Right lobe of liver (tissue), 6 donors: ENCODE measurements around the gene RNF113B. TPM values are rescaled to one million over a fixed set of nuclear protein-coding genes. Genes with fewer than 3 reads are reported as not detected.

Source experiments
- ATAC-seq, 4 donors: fragments of 200-7000 bp; cut with Tn5 transposase; one replicate each; pipeline ENCODE4 v1.9.1; 2020; ENCODE audit warnings: mild to moderate bottlenecking in 4 of 4, moderate library complexity in 4 of 4
- DNase-seq, 3 donors: peaks; one replicate each; pipeline ENCODE4 v3.0.0-alpha.2; 2020
- H3K27ac ChIP-seq, 3 donors: fragments of 200-600 bp; one replicate each; pipeline ENCODE4 v1.8.0; 2022
- H3K27me3 ChIP-seq, 2 donors: fragments of 200-600 bp; one replicate each; pipeline ENCODE4 v1.8.0; 2022
- H3K36me3 ChIP-seq, 4 donors: fragments of 200-600 bp; sonication (generic) in 1 of 4; one replicate each; pipeline versions ENCODE4 v1.5.1 to v1.8.0; 2017 to 2022; ENCODE audit warnings: control low read depth in 1 of 4
- H3K4me1 ChIP-seq, 4 donors: fragments of 200-600 bp; sonication (generic) in 1 of 4; one replicate each; pipeline versions ENCODE4 v1.5.1 to v1.8.0; 2017 to 2022; ENCODE audit warnings: control low read depth in 1 of 4
- H3K4me3 ChIP-seq, 3 donors: fragments of 200-600 bp; one replicate each; pipeline ENCODE4 v1.8.0; 2022
- H3K9me3 ChIP-seq, 4 donors: fragments of 200-600 bp; sonication (generic) in 1 of 4; one replicate each; pipeline versions ENCODE4 v1.5.1 to v1.8.0; 2017 to 2022; ENCODE audit warnings: control low read depth in 1 of 4
- POLR2A ChIP-seq: fragments of 450-650 bp; IDR thresholded peaks from one replicate; pipeline ENCODE4 v1.6.1; 2017; ENCODE audit warnings: antibody characterized with exemption, mild to moderate bottlenecking
- WGBS: methylation state at CpG from one replicate; pipeline ENCODE4 v1.1.6; 2018; ENCODE audit warnings: low coverage, low lambda C conversion rate; ENCODE audit not compliant: insufficient coverage; ENCODE audit errors: missing lambda C conversion rate; 5-methylcytosine and 5-hydroxymethylcytosine counted together
- intact Hi-C, 2 donors: fragments of 100-400 bp; cut with DNase I; formaldehyde crosslinking; loops; one replicate each; pipeline versions ENCODE4 v1.11.2 to v1.14.1; 2022
- total RNA-seq, 6 experiments: library from RNA; depleted of rRNA in 2 of 6; stranded (reverse); fragments of >200 nt in 2 of 6; fragmentation: NEBNext Ultra II Directional in 3 of 6; extraction: Animal tissue kit (Norgen Biotek cat#: 25700) in 3 of 6; gene quantifications; one replicate each; pipeline versions ENCODE4 v1.1.0 to v1.2.4, GENCODE V29; 2016 to 2023
- TF ChIP-seq, protein P1 (sequence below), 4 donors: fragments of 200-600 bp in 3 of 4; fragments of 450-650 bp in 1 of 4; IDR thresholded peaks; one replicate each; pipeline versions ENCODE4 v1.5.1 to v1.8.0; 2016 to 2022; ENCODE audit warnings: antibody characterized with exemption in 4 of 4, mild to moderate bottlenecking in 2 of 4
- donor health status: DM: no; HTN: yes; CAD: no.
- donor health status: DM: no; HTN: no; CAD: no.
- donor health status: DM: no; HTN: no; CAD: no.
- donor health status: DM: no; HTN: yes; CAD: no.
- donor health status: DM: no; HTN: yes; CAD: no.

Gene RNF113B
- total RNA-seq, 6 experiments from 2014 or later, result not detected

DNA sequence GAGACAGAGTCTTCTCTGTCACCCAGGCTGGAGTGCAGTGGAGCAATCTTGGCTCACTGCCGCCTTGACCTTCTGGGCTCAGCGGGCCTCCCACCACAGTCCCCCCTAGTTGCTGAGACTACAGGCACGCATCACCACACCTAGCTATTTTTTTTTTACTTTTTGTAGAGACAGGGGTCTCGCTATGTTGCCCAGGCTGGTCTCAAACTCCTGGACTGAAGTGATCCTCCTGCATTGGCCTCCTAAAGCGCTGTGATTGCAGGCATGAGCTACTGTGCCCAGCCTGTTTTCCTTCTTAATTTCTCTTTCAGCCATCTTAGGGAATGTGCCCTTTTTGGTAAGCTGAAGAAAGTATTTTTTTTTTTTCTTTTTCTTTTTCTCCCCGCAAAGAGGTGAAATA, 42.6 kb upstream of the RNF113B start:
- 91% methylated on average over 6 of the region's 6 CpGs for WGBS
- DNase-seq (no peak), ATAC-seq (no peak)
- Histone ChIP-seq H3K27ac (no peak overlapping the region), H3K27me3 (no peaks in the 10 kb centered on the region), H3K4me1 (peaks cover 0 to 9% (median 4%) of the 10 kb centered on the region in 4 donors), H3K4me3 (no peak overlapping the region), H3K36me3 (peaks cover 0 to 5% (median 0%) of the 10 kb centered on the region in 4 donors), H3K9me3 (no peaks in the 10 kb centered on the region)
- TF ChIP-seq, protein P1, sequence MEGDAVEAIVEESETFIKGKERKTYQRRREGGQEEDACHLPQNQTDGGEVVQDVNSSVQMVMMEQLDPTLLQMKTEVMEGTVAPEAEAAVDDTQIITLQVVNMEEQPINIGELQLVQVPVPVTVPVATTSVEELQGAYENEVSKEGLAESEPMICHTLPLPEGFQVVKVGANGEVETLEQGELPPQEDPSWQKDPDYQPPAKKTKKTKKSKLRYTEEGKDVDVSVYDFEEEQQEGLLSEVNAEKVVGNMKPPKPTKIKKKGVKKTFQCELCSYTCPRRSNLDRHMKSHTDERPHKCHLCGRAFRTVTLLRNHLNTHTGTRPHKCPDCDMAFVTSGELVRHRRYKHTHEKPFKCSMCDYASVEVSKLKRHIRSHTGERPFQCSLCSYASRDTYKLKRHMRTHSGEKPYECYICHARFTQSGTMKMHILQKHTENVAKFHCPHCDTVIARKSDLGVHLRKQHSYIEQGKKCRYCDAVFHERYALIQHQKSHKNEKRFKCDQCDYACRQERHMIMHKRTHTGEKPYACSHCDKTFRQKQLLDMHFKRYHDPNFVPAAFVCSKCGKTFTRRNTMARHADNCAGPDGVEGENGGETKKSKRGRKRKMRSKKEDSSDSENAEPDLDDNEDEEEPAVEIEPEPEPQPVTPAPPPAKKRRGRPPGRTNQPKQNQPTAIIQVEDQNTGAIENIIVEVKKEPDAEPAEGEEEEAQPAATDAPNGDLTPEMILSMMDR (IDR thresholded peaks at IDR 0.05), result no peak
- TF ChIP-seq POLR2A, result no peak
- intact Hi-C loops, result no loop called here

DNA sequence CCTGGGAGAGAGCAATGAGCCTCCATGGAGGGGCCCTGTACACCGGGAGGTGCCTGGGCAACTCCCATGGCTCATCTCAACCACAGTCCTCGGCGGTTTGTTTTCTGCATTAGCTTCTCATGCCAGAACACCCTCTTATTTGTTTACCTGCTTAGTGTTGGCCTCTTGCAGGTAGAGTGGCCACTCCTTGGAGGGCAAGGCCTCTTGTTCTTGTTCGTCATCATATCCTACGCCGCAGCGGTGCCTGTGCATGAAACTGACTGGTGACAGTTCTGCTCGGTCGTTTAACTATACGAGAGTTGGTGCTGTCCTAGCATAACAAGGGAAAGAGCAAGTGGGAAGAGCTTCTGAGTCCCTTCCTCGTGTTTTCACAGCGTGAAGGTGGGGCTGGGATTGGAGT, 40.5 kb upstream of the RNF113B start:
- Histone ChIP-seq H3K27ac (no peak overlapping the region), H3K4me1 (peaks cover 0 to 7% (median 2%) of the 10 kb centered on the region in 4 donors), H3K4me3 (no peak overlapping the region), H3K9me3 (no peaks in the 10 kb centered on the region), H3K36me3 (peaks cover 0 to 9% (median 4%) of the 10 kb centered on the region in 4 donors), H3K27me3 (no peaks in the 10 kb centered on the region)
- intact Hi-C loops, result no loop called here
- DNase-seq (no peak), ATAC-seq (no peak)
- WGBS, result 88% methylated on average over 9 of the region's 12 CpGs
- TF ChIP-seq, protein P1 (IDR thresholded peaks at IDR 0.05), result no peak
- no peak for TF ChIP-seq POLR2A

DNA sequence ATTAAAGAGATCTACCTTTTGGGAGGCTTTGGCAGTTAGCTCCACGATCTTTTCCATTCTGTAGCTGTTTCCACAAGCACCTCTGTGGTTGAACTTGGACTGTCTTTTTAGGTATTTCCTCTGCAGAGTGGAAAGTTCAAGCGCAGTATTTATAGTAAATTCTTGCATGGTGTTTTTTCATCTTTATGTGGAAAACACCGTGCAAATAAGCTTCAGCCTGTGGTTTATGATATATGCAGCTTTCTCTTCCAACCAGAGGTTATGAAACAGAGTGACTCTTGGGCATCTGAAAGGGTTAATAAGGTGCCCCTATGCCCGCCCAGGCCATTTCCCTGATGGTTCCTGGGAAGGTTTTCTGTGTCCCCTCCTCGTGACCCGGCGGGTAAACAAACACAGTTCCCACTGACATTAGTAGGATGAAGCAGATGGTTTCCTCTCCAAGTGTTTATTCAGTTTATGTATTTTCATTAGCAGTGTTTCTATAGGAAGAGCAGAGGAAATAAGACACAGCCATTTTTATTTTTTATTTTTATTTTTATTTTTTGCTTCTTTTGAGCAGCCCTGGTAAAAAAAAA, 39.7 kb upstream of the RNF113B start:
- 64% methylated on average over 7 of the region's 7 CpGs for WGBS
- no peaks in the 10 kb centered on the region for H3K9me3 ChIP-seq
- no peak overlapping the region for H3K27ac ChIP-seq
- H3K27me3 ChIP-seq, result no peaks in the 10 kb centered on the region
- no peak overlapping the region for H3K4me3 ChIP-seq
- ATAC-seq (no peak), DNase-seq (no peak)
- no peak for TF ChIP-seq POLR2A
- TF ChIP-seq, protein P1 (IDR thresholded peaks at IDR 0.05), result no peak
- H3K4me1 ChIP-seq, result peaks cover 0 to 7% (median 2%) of the 10 kb centered on the region in 4 donors
- intact Hi-C loops, result no loop called here
- peaks cover 0 to 9% (median 4%) of the 10 kb centered on the region in 4 donors for H3K36me3 ChIP-seq

DNA sequence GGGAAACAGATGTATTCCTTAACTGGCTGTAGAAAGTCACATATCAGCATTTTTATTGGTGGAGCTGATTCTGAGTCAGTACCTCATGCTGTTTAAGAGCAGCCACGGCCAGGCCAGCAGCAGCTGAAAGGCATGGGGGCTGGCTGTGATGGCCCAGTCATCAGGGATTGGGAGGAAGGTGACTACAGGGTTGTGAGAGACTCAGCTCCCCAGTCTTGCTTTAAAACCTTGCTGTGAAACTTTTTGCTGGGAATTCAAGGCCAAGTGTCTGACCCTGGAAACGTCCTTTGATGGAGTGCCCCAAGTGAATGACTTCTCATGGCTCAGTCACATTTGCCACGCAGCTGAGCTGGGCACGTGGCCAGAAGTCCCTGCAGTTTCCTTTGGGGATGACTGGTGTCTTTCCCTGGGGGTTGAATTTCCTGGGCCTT, 39.1 kb upstream of the RNF113B start:
- H3K27ac ChIP-seq, result no peak overlapping the region
- ATAC-seq, result peak in 2 of 4 donors; percentile 11 to 39
- intact Hi-C loops, result no loop called here

More for the DNA sequence above, 39.1 kb upstream of the RNF113B start:
- no peaks in the 10 kb centered on the region for H3K27me3 ChIP-seq
- no peak overlapping the region for H3K4me3 ChIP-seq
- peaks cover 0 to 7% (median under 1%) of the 10 kb centered on the region in 4 donors for H3K4me1 ChIP-seq
- TF ChIP-seq POLR2A, result no peak
- TF ChIP-seq, protein P1 (IDR thresholded peaks at IDR 0.05), result no peak
- peaks cover 0 to 9% (median 4%) of the 10 kb centered on the region in 4 donors for H3K36me3 ChIP-seq
- 40% methylated on average over 4 of the region's 4 CpGs for WGBS
- H3K9me3 ChIP-seq, result no peaks in the 10 kb centered on the region
- peak in 1 of 3 donors; percentile 45 for DNase-seq
